HG03135 (cell line): ENCODE data around the gene NCOA3.
"Not testable (repeated sequence)": the region's sequence is repeated elsewhere in the genome, so short reads cannot be mapped to it uniquely, and the experiment has no call there.

Experiments used
- ATAC-seq: cut with Tn5 transposase; IDR thresholded peaks from one replicate; pipeline ENCODE4 v1.9.1; 2021; ENCODE audit warnings: mild to moderate bottlenecking, moderate library complexity; ENCODE audit not compliant: unreplicated experiment

NCOA3 gene

GRCh38 chr20:47468290-47469050, 33.2 kb upstream of the NCOA3 start:
- no peak for ATAC-seq

GRCh38 chr20:47475419-47476044, 26.2 kb upstream of the NCOA3 start:
- no peak for ATAC-seq

GRCh38 chr20:47476452-47476851, 25.2 kb upstream of the NCOA3 start:
- ATAC-seq: no peak

GRCh38 chr20:47479093-47479492, 22.6 kb upstream of the NCOA3 start:
- ATAC-seq: no peak

GRCh38 chr20:47479506-47479905, 22.2 kb upstream of the NCOA3 start:
- no peak for ATAC-seq

- no peak for ATAC-seq
Measured at GRCh38 chr20:47480239-47480638, 21.4 kb upstream of the NCOA3 start.

- ATAC-seq: no peak
Measured at GRCh38 chr20:47480705-47481104, 21.0 kb upstream of the NCOA3 start.

- ATAC-seq: no peak
Measured at GRCh38 chr20:47481330-47482216, 20.1 kb upstream of the NCOA3 start.

- no peak for ATAC-seq
Measured at GRCh38 chr20:47482705-47483104, 19.0 kb upstream of the NCOA3 start.

- no peak for ATAC-seq
Measured at GRCh38 chr20:47484303-47484702, 17.4 kb upstream of the NCOA3 start.

- ATAC-seq: peak; percentile 77
Measured at GRCh38 chr20:47487175-47487917, 14.3 kb upstream of the NCOA3 start.

- no peak for ATAC-seq
Measured at GRCh38 chr20:47489448-47489872, 12.2 kb upstream of the NCOA3 start.

GRCh38 chr20:47490795-47491194, 10.9 kb upstream of the NCOA3 start:
- no peak for ATAC-seq

GRCh38 chr20:47492284-47492683, 9.4 kb upstream of the NCOA3 start:
- ATAC-seq: no peak

- ATAC-seq: no peak
Measured at GRCh38 chr20:47493175-47493962, 8.3 kb upstream of the NCOA3 start.

- ATAC-seq: no peak
Measured at GRCh38 chr20:47493963-47494293, 7.8 kb upstream of the NCOA3 start.

GRCh38 chr20:47494606-47495005, 7.1 kb upstream of the NCOA3 start:
- ATAC-seq: not testable (repeated sequence)

- no peak for ATAC-seq
Measured at GRCh38 chr20:47496118-47496517, 5.6 kb upstream of the NCOA3 start.

GRCh38 chr20:47498606-47499005, 3.1 kb upstream of the NCOA3 start:
- no peak for ATAC-seq

- no peak for ATAC-seq
Measured at GRCh38 chr20:47499053-47499452, 2.6 kb upstream of the NCOA3 start.
